Measurements from ENCODE around the gene DBN1. TPM values are rescaled to one million over a fixed set of nuclear protein-coding genes. Genes with fewer than 3 reads are reported as not detected.

The DBN1 gene
- total RNA-seq, 4 donors from 2014 or later: 10.1 to 201 (median 17.4) TPM

DNA sequence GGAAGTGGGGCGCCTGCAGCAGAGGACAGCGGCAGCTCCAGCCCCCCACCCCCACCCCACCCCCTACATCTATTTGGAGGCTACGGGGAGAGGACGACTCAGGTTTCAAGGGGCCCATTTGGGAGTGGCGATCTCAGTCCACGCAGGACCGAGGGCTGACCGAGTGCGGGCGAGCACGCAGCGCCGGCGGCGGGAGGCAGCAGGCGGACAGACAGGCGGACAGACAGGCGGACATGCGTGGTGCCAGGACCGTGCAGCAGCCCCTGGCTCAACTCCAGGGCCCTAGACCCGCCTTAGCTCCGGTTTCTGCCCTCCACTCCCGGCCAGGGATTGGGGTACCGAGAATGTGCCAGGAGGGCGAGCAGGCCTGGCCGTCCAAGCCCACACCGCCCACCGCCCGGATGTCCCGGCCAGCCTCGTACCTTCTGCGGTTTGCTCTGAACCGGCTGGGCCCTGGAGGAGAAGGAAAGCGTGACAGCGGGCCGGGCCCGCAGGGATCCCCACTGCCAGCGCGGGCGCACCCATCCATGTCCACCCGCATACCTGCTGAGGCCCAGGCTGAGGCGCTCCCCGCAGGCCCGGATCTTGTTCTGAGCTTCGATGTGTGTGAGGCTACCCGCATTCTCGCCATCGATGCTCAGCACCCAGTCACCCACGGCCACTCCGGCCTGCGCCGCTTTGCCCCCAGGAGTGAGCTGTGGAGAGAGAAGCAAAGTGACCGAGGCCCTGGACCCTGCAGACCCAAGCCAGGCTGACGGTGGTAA, 18.7 kb upstream of the DBN1 start:
- in situ Hi-C loops (cut with MboI; ENCODE audit: low pct_ligation_motif_present in 1 of 4, low pct_unique_long_range_greater_than_20kb in 1 of 4, low sequenced_read_pairs in 3 of 4) (no loop called here), intact Hi-C loops (cut with DNase I; ENCODE audit: low total_unique reads) (no loop called here)
- no peaks in the 10 kb centered on the region for H3K27me3 ChIP-seq
- H3K36me3 ChIP-seq: no peaks in the 10 kb centered on the region
- peak overlapping the region; percentile 91 to 96 (median 94) for H3K27ac ChIP-seq
- H3K4me1 ChIP-seq: peaks cover 25 to 68% (median 48%) of the 10 kb centered on the region in 4 donors
- DNase-seq: no peak
- TF ChIP-seq CTCF (IDR thresholded peaks at IDR 0.05) (no peak), POLR2AphosphoS5 (IDR thresholded peaks at IDR 0.05) (no peak), POLR2A (IDR thresholded peaks at IDR 0.05) (no peak), EP300 (IDR thresholded peaks at IDR 0.05; ENCODE audit: low read depth) (no peak)
- H3K4me3 ChIP-seq: peak overlapping the region in 1 of 4 donors; percentile 1
- WGBS, 2 donors (ENCODE audit: low coverage in 1 of 2): 80% methylated on average over 27 of the region's 54 CpGs; no CpG with 5 or more reads in 1 of the 2 donors
- H3K9me3 ChIP-seq: no peaks in the 10 kb centered on the region

DNA sequence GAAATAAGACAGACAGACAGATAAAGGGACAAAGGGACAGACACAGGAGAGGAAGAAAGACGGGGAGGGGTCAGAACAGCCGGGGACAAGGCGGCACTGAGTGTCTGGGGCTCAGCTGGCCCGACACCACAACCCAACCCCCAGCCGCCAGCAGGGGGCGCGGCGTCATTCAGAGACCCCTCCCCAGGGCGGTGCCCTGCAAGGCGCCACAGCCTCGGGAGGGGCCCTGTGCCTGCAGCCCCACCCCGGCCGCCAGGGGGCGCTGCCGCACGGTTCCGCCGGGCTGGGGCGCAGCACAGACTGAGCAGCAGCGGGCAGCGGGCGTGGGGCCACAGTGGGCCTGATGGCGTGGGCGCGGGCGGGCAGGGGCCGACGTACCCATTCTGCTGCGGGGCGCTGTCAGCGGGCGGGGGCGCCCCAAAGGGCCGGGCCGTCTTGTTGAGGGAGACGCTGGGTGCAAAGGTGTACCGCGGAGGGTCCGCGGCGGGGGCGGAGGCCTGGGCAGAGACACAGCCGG, 18.1 kb upstream of the DBN1 start:
- Histone ChIP-seq H3K4me3 (no peak overlapping the region), H3K9me3 (no peaks in the 10 kb centered on the region), H3K27ac (peak overlapping the region; percentile 91 to 96 (median 94)), H3K4me1 (peaks cover 25 to 63% (median 45%) of the 10 kb centered on the region in 4 donors), H3K27me3 (no peaks in the 10 kb centered on the region), H3K36me3 (no peaks in the 10 kb centered on the region)
- peak; percentile 48 for DNase-seq
- TF ChIP-seq POLR2AphosphoS5 (IDR thresholded peaks at IDR 0.05) (peak in 1 of 3 donors; percentile 5), EP300 (IDR thresholded peaks at IDR 0.05; ENCODE audit: low read depth) (no peak), POLR2A (IDR thresholded peaks at IDR 0.05) (no peak), CTCF (IDR thresholded peaks at IDR 0.05) (peak; percentile 65 to 86 (median 79))
- intact Hi-C loops (cut with DNase I; ENCODE audit: low total_unique reads) (no loop called here), in situ Hi-C loops (cut with MboI; ENCODE audit: low pct_ligation_motif_present in 1 of 4, low pct_unique_long_range_greater_than_20kb in 1 of 4, low sequenced_read_pairs in 3 of 4) (no loop called here)
- WGBS, 2 donors (ENCODE audit: low coverage in 1 of 2): 47 to 63% methylated on average over 3 to 37 of the region's 43 CpGs

- Histone ChIP-seq H3K36me3 (no peaks in the 10 kb centered on the region), H3K9me3 (no peaks in the 10 kb centered on the region), H3K4me3 (no peak overlapping the region), H3K4me1 (peaks cover 20 to 58% (median 43%) of the 10 kb centered on the region in 4 donors), H3K27me3 (no peaks in the 10 kb centered on the region), H3K27ac (peak overlapping the region in 3 of 4 donors; percentile 94 to 96 (median 95))
- WGBS, 2 donors (ENCODE audit: low coverage in 1 of 2): 71 to 82% methylated on average over 1 to 16 of the region's 16 CpGs
- DNase-seq: no peak
- in situ Hi-C loops (cut with MboI; ENCODE audit: low pct_ligation_motif_present in 1 of 4, low pct_unique_long_range_greater_than_20kb in 1 of 4, low sequenced_read_pairs in 3 of 4): no loop called here
- intact Hi-C loops (cut with DNase I; ENCODE audit: low total_unique reads): no loop called here
- TF ChIP-seq EP300 (IDR thresholded peaks at IDR 0.05; ENCODE audit: low read depth): no peak
- TF ChIP-seq CTCF (IDR thresholded peaks at IDR 0.05): no peak
Measured at GRCh38 chr5:177490992-177491391, 17.6 kb upstream of the DBN1 start.

DNA sequence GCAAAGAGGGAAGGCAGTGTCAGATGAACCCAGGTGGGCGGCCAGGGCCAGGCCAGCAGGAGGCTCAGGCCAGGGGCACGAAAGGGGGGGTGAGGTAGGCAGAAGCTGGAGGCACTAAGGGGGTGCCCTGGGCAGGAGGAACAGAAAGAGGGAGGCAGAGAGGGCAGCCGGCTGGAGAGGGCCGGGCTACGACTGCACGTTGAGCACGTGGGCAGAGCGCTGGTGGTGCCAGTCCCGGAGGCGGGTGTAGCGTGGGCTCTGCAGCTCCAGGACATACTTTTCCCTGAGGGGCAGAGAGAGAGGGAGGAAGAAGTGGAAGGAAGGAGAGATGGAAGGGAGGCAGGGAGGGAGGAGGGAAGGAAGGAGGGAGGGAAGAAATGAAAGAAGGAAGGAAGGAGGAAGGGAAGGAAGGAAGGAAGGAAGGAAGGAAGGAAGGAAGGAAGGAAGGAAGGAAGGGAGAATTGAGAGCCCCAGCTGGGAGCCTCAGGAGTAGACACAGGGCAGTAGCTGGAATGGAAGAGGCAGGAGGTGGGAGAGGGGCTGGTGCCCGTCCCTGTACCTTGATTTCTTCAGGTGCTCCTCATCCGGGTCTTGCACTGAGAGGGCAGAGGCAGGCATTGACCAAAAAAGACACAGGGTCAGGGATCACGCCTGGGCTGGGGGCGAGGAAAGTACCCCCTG, 17.0 kb upstream of the DBN1 start:
- DNase-seq: no peak
- Histone ChIP-seq H3K27me3 (no peaks in the 10 kb centered on the region), H3K4me1 (peaks cover 20 to 52% (median 39%) of the 10 kb centered on the region in 4 donors), H3K36me3 (no peaks in the 10 kb centered on the region), H3K27ac (peak overlapping the region in 3 of 4 donors; percentile 94 to 96 (median 95)), H3K4me3 (no peak overlapping the region), H3K9me3 (no peaks in the 10 kb centered on the region)
- in situ Hi-C loops (cut with MboI; ENCODE audit: low pct_ligation_motif_present in 1 of 4, low pct_unique_long_range_greater_than_20kb in 1 of 4, low sequenced_read_pairs in 3 of 4): no loop called here
- intact Hi-C loops (cut with DNase I; ENCODE audit: low total_unique reads): no loop called here
- 58 to 78% methylated on average over 11 to 15 of the region's 15 CpGs for WGBS, 2 donors (ENCODE audit: low coverage in 1 of 2)
- no peak for TF ChIP-seq POLR2AphosphoS5 (IDR thresholded peaks at IDR 0.05)
- TF ChIP-seq POLR2A (IDR thresholded peaks at IDR 0.05): no peak
- no peak for TF ChIP-seq CTCF (IDR thresholded peaks at IDR 0.05)
- TF ChIP-seq EP300 (IDR thresholded peaks at IDR 0.05; ENCODE audit: low read depth): no peak

All from transverse colon (tissue), 4 donors.